GM21515 (cell line): Measurements from ENCODE around the gene GRK5.

Experiments
- ATAC-seq: cut with Tn5 transposase; IDR thresholded peaks from one replicate; pipeline ENCODE4 v1.9.1; 2021; ENCODE audit not compliant: unreplicated experiment

The GRK5 gene

DNA sequence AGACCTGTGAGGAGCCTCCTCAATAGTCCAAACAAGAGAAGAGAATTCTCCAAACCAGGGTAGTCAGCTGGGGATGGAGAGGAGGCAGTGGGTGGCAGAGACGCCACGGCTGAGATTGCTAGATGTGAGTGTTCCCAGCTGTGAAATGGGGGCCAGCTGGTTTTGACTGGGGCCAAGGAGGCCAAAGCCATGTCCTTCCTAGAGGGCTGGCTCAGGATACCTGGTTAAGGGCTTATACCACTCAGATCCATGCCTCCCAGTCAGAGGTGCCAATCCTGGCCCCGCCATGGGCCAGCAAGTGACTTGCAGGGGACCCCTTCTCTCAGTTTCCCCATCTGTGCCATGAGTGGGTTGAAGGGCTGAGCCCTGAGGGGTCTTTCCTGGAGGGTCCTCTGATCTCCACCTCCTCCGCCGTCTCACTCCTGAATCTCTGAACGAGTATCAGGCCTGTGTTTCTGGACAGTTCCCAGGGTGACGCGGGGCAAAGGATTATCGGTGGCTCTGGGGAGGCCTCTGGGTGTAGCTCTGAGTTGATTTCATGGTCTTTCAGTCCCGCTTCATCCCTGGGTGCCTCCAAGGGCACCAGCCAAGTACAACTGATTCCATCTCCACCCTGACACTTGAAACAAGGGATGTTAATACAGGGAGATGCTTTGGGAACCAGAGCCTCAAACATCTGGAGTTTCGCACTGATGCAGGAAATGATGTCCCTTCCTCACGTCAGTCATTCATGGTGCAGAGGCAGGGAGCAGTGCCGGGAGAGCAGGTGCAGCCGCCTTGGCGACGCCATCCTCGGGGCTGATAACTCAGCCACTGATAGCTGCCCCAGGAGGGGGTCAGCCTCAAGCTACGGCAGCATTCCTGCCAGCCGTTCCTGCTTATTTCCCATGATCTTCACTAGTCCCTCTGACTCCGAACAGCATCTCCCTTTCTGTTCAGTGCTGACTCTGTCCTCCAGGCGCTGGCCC is 208.4 kb downstream of the GRK5 start:
- ATAC-seq, result no peak

DNA sequence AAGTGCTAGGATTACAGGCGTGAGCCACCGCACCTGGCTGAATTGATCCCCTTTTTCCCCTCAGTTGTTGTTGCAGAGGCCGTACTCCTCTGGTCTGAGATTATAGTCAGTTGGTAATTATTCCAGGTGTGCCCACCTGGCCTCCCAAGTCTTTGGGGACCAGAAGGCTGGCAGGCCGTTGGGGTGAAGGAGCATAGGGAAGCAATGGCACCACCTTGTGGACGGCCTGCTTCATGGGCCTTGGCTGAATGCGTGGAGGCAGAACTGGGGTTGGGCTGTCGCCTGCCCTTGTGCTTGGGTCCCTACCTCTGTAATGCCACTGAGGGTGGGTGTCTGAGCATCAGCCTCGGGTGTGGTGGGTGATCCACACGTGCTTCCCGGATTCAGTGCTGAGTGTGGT is 209.5 kb downstream of the GRK5 start:
- no peak for ATAC-seq

DNA sequence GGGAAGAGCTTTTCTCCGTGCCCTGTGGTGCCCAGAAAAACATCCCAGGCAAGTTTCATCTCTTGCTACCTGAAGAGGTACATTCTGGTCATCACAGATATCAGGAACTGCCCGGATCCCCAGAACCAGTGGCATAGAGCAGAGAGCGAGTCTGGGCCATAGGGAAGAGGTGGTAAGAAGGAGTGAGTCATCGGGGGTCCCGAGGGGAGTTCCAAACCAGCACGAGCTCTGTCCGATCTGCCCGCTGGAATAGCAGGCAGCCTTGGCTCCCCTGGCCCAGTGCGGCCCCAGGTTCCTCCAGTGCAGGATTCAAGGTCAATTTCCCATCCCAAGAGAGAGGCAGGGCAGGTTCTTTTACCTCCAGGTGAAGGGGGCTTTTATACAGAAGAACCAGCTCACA is 210.5 kb downstream of the GRK5 start:
- ATAC-seq, result no peak

DNA sequence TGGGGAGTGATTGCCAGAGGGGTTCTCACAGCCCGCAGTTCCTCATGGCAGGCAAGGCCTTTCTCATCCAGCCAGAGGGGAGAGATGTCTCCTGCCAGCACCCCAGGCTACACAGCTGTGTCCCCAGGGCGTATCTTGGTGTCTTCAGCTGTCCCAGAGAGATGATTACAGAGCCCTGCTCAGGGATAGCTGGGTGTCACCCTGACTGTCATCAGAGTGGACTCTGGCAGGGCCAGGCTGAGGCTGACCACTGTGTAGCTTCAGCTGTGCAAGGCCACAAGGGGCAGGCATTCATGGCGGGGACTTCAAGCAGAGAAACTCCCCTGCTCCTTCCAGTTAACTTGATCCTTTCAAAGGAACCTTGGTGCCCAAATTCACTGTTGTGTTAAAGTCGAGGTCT is 211.0 kb downstream of the GRK5 start:
- ATAC-seq, result no peak

DNA sequence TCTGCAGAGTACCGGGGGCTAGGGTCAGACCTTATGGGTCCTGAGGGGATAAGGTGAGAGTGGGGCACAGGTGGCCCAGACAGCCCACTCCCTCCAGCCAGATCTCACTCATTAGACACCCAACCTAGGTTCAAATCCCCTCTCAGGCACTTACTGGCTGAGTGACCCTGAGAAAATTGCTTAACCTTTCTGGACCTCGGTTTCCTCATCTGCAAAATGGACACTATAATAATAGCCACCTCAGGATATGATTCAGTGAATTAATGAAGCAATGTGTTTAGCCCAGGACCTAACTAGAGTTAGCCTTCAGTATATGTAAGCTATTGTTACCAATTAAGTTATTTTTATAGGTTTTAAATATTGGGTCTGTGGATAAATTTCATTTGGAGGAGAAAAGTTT is 212.6 kb downstream of the GRK5 start:
- ATAC-seq, result no peak

DNA sequence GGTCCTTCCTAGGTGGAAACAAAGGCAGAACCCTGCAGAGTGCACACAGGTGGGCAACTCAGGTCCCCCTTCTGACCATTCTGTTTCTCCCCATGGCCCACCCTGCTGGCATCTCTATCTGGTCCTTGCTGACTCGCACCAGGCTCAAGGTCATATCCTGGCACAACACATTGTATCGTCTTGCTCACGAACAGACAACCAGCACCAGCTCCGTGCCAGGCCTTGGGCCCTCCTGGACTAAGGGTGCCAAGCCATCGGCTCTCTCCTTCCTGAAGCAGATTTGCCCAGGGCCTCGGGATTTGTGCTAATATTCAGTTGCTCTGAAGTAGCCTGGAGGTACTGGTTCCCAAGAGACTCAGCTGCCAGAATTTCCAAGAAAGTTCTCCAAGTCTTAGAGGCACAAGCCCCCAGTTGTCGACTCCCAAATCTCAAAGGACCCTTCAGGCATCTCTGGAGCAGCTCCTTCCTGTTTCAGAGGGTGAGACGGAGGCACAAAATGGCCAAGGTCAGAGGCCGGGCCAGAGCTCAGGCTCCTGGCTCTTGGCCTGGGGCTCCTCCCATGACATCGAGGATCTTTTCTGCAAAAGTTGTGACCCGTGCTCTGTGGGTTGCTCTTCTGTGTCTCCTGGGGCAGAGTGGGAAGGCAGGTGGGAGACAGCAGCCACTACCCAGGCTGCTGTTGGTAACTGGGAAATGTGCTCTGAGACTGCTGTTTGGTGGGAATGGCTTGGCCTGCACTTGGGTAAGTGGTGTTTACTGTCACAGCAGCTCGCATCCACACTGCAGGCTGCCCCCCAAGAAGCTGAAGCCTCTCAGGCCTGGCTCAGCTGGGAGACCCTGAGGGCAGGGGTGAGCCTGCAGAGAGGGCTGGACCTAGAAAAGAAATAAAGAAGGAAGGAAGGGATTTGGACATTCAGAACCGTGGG is 213.8 kb downstream of the GRK5 start:
- ATAC-seq, result no peak

DNA sequence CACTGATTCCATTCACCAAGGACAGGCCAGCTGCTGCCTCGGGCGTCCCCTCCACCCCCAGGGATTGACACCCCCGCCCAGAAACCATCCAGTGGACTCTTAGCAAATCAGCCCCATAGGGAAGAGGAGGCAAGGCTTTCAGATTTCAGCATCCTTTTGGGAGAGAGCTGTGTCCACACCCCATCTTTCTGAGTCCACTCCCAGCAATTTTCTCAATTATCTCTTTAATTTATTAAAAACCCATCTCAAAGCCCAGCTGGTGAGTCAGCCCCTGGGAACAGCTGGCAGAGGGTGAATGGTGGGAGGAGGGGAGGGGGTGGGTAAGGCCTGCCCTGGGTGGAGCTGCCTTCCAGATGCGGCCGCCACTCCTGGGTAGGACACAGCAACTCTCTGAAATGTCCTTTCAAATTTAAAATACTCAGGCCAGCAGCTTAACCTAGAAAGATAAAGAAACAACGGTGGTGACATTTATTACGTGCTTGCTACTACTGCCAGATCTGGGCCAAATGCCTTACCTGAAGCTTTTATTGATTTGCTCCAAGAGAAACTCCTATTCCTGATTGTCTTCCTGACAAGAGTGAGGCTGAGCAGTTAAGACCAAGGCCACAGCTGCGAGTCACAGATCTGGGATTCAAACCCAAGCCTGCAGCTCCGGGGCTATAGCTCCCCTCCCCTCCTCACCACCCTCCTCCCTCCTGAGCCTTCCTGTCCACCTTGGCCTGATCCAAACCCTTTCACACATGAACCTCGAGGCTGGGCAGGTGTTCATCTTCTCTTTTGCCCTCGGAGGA is 214.7 kb downstream of the GRK5 start:
- ATAC-seq, result no peak

DNA sequence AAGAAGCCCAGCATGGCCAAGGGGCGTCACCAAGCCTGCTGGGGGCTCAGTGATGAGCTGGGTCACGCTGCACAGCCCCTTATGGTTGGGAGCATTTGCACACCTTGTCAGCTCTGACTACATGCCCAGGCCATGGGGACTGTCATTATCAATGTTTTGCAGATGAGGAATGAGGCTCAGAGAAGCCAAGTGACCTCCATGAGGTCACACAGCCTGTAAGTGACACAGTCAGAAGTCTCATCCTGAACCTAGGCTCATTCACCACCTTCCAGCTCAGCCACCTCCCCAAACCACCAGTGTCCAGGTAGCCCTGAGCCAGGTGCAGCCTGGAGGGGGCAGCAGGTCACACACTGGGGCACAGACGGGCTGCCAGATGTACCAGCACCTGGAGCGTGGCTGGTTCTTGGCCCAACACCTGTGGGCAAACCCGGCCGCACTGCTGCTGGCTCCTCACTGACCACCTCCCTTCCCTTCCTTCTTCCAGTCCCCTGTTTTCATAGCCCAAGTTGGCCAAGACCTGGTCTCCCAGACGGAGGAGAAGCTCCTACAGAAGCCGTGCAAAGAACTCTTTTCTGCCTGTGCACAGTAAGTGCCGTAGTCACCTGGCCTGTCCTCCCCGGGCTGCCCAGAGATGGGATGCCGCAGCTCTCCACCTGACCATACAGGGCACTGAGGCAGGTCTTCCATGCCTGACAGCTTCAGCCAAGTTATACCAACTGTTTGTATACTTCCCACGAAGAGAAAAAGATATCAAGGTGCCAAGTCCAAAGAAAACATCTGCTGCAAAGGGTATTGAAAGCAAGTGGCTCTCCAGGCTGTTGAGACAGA is 215.5 kb downstream of the GRK5 start:
- no peak for ATAC-seq

DNA sequence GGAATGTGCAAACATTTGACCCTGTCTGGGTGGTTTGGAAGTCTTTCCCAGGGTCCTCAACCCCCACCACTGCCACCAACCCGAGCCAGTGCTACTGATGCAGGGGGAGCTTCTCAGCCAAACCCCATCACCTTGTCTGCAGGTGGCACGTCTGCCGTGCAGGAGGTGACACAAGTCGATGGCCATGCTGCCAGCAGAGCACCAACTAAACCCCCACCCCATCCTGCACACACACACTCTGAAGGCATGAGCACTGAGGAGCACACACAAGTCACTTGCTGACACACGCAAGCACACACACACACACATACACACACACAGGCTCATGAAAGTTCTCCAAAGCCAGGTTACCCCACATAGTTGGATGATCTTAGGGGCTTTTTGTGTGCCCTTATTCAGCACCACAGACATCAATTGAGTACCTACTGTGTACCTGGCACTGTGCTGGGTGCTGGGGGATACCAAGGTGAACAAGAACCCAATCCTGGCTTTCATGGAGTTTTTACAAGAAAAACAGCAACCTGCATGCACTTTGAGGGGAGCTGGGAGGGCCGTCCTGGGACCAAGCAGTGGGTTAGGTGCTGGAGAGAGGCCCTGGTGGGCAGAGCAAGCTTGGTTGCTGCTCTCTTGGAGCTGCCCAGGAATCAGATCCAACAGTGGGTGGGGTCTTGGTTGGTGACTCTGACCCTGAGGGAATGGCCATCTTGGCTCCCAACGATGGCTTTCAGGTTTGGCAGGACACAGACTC is 216.3 kb downstream of the GRK5 start:
- ATAC-seq, result no peak

DNA sequence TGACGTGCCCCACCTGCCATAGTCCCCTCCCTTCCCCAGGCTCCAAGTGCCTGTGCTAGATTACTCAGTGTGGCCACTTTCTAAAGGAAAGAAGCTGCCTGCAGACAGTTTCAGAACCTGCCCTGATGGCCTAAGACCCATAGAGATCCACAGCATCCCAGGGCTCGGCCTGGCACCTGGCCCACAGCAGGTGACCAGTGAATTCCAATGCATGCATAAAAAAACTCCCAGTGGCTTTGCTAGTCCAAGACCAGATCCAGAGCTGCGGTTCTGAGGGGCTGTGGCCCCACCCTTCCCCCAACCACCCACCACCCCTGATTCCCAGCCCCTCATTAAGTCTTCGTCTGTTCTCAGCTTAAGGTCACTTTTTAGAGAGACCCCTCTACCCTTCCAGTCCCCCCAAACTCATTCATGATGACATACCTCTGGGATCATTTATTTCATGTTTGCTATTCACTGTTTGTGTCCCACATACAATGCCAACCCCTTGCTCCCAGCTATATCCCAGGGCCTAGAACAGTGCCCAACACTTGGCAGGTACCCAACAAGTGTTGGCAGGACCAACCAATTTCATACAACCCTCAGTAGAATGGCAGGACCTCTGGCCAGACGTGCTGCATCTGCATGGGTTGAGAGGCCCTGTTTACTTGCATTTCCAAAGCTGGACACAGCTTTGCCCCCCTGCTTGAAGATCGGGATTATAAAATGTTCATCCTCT is 217.0 kb downstream of the GRK5 start:
- ATAC-seq, result no peak

DNA sequence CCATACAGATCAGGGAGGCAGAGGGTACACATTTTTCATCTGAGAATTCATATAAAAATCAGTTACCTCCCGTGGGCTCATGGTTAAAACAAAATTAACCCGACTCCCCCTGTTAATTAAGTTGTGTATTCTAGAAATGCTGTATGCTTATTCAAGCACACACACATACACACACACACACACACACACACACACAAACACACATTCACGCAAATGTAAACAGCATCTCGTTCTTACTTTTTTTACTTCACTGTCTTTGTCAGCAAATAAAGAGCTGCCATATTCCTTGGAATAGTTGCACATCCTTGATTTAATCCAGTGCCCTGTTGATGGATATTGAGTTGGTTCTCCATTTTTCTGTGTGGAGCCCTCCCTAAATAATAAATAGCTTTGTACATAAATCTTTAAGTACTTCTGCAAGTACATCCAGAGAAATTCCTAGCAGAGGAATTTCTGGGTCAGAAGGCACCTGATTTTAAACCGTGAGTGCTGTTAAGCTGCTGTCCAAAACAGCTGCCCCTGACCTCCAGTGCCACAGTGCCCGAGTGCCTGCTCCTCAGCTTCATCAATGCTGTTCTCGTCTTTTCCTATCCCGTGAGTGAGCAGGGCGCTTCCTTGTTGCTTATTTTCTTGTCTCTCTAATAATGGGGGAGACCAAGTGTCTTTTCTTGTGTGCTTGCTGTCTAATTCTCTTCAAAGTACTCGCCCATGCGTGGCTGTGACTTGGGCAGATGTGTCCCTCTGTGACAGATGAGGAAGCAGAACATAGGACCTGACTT is 217.9 kb downstream of the GRK5 start:
- ATAC-seq, result no peak

DNA sequence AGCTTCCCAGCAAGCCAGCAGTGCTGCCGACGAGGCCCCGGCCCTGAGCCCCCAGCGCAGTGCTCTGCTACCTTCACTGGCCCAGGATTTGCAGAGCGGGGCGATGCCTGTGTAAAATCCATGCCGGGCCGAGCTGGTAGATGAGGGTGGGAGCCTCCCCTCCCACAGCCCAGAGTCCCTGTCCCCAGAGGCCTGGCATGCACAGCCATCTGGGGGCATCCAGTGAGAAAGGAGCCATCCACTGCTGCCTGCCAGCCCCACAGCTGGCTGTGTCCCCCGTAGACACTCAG is 218.5 kb downstream of the GRK5 start:
- no peak for ATAC-seq

DNA sequence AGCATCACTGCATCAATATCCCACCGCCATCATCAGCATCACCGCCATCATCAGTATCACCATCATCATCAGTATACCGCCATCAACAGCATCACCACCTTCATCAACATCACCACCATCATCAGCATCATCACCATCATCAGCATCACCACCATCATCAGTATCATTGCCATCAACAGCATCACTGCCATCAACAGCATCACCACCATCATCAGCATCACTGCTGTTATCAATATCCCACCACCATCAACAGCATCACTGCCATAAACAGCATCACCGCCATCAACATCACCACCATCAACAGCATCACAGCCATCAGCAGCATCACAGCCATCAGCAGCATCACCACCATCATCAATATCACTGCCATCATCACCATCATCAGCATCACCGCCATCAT is 219.3 kb downstream of the GRK5 start:
- no peak for ATAC-seq

DNA sequence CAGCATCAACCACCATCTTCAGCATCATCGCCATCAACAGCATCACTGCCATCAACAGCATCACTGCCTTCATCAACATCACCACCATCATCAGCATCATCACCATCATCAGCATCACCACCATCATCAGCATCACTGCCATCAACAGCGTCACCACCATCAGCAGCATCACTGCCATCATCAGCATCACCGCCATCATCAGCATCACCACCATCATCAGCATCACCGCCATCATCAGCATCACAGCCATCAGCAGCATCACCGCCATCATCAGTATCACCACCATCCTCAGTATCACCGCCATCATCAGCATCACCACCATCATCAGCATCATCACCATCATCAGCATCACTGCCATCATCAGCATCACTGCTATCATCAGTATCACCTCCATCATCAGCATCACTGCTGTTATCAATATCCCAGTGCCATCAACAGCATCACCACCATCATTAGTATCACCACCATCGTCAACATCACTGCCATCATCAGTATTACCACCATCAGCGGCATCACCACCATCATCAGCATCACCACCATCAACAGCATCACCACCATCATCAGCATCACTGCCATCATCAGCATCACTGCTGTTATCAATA is 220.0 kb downstream of the GRK5 start:
- no peak for ATAC-seq

DNA sequence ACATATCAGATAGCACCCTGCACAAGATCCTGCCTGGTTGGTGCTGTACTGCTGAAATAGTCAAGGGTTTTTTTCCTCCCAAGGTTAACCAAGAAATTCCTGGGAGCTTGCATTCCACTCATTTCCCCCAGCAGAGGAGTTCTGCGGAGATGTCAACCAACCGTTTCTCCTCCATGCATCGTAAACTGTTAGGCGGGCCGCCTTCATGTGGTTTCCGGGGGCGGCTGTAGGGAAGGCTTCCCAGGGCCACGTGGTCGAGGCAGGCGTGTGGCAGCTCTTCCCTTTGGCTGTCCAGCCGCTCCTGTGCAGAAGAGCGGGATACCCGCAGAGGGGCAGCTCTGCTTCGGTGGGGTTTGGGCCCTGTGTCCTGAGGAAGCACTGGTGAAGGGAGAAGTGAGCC is 221.4 kb downstream of the GRK5 start:
- ATAC-seq, result no peak

DNA sequence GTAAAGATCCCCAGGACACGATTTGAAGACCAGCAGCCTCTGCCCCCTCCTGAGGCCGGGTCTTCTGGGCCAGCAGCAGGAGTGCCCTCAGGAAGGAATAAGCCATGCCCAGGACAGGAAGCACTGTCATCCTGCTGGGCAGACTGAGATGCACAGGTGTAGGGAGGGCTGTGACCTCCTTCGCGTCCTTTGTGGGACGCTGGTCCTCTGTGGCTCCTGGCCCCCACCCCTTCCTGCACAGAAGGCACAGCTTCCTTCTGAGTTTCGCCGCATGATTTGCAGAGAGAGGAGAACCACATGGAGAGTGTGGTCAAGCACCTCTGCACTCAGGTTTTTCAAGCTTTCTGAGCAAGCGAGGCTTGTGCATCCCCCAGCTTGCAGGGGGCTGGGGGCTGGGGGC is 222.4 kb downstream of the GRK5 start:
- no peak for ATAC-seq

DNA sequence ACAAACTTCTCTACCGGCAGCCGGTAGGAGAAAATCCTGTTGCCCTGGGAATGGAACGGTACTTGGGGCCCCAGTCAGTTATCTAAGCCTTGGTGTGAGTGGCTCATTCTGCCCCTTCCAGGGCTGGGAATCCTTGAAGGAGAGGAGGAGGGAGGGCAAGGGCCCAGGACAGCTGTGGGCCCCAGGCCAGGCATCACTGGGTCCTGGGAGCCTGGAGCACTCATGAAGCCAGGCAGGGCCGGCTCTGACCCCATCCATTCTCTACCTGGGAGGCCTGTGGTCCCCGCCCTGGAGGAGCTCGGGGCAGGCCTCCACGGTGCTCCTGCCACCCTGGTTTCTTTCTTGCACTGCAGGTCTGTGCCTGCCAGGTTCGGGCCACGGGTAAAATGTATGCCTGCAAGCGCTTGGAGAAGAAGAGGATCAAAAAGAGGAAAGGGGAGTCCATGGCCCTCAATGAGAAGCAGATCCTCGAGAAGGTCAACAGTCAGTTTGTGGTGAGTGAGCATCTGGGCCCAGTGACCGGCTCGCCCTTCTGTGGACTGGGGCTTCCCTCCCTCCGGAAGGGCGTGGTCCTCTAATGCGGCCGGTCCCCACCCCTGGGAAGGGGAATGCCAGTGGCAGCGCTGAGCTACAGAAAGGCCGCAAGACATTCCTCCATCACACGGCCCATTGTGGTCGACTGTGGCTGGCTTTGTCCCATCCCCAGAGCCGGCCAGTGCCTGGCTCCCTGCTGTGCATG is 223.8 kb downstream of the GRK5 start:
- no peak for ATAC-seq
